Stimulated activated CD8-positive, alpha-beta memory T cell treated with anti-CD3 and anti-CD28 coated beads, Interleukin-7, amount 100 ng/mL, for 4 hours (primary cell): ENCODE measurements around the gene ACTBL2.

Source experiments
- DNase-seq, 2 donors: peaks; one replicate each; pipeline ENCODE4 v3.0.0-alpha.2; 2020; ENCODE audit warnings: low read depth in 2 of 2

Gene ACTBL2

GRCh38 chr5:57448751-57449150 is 33.9 kb downstream of the ACTBL2 start:
- DNase-seq: no peak

- DNase-seq: no peak
These were observed 34.3 kb downstream of the ACTBL2 start for GRCh38 chr5:57448287-57448686.

- no peak for DNase-seq
These were observed 35.0 kb downstream of the ACTBL2 start for GRCh38 chr5:57447658-57448057.

- DNase-seq: no peak
These were observed 35.6 kb downstream of the ACTBL2 start for GRCh38 chr5:57446966-57447365.

GRCh38 chr5:57445705-57446037 is 36.9 kb downstream of the ACTBL2 start:
- DNase-seq: no peak

- no peak for DNase-seq
These were observed 37.5 kb downstream of the ACTBL2 start for GRCh38 chr5:57445006-57445704.

- no peak for DNase-seq
These were observed 40.4 kb downstream of the ACTBL2 start for GRCh38 chr5:57442080-57442839.

- no peak for DNase-seq
These were observed 41.1 kb downstream of the ACTBL2 start for GRCh38 chr5:57441557-57441956.

- no peak for DNase-seq
These were observed 43.0 kb downstream of the ACTBL2 start for GRCh38 chr5:57439601-57440000.

GRCh38 chr5:57437976-57438805 is 44.4 kb downstream of the ACTBL2 start:
- no peak for DNase-seq

GRCh38 chr5:57436586-57436985 is 46.0 kb downstream of the ACTBL2 start:
- DNase-seq: no peak

- DNase-seq: no peak
These were observed 46.9 kb downstream of the ACTBL2 start for GRCh38 chr5:57435701-57436134.

GRCh38 chr5:57434683-57435082 is 47.9 kb downstream of the ACTBL2 start:
- no peak for DNase-seq

- no peak for DNase-seq
These were observed 48.4 kb downstream of the ACTBL2 start for GRCh38 chr5:57434227-57434640.

- DNase-seq: no peak
These were observed 49.7 kb downstream of the ACTBL2 start for GRCh38 chr5:57432876-57433275.

GRCh38 chr5:57431759-57432158 is 50.9 kb downstream of the ACTBL2 start:
- DNase-seq: no peak
